Sigmoid colon (tissue), 7 donors: Measurements from ENCODE around the gene RASSF7. TPM values are rescaled to one million over a fixed set of nuclear protein-coding genes. Genes with fewer than 3 reads are reported as not detected.

ENCODE experiments used
- DNase-seq: peaks from one replicate; pipeline ENCODE4 v3.0.0-alpha.2; 2019
- H3K27ac ChIP-seq, 4 donors: fragments of 200-600 bp; sonication (generic); one replicate each; pipeline ENCODE4 v1.5.1; 2016 to 2019; ENCODE audit warnings: mild to moderate bottlenecking in 1 of 4
- H3K27me3 ChIP-seq, 3 donors: fragments of 200-600 bp; sonication (generic); one replicate each; pipeline ENCODE4 v1.5.1; 2019; ENCODE audit warnings: mild to moderate bottlenecking in 1 of 3
- H3K36me3 ChIP-seq, 4 donors: fragments of 200-600 bp; sonication (generic); one replicate each; pipeline ENCODE4 v1.5.1; 2016 to 2019
- H3K4me1 ChIP-seq, 4 donors: fragments of 200-600 bp; sonication (generic); one replicate each; pipeline ENCODE4 v1.5.1; 2017 to 2019
- H3K4me3 ChIP-seq, 4 donors: fragments of 200-600 bp; sonication (generic); one replicate each; pipeline ENCODE4 v1.5.1; 2017 to 2019; ENCODE audit warnings: mild to moderate bottlenecking in 2 of 4, moderate library complexity in 1 of 4
- H3K9me3 ChIP-seq, 4 donors: fragments of 200-600 bp in 3 of 4; sonication (generic) in 3 of 4; one replicate each; pipeline versions ENCODE4 v1.5.1 to v1.6.1; 2013 to 2019
- EP300 ChIP-seq, 4 donors: sonication (generic); formaldehyde crosslinking; IDR thresholded peaks; one replicate each; pipeline ENCODE4 v1.6.1; 2017; ENCODE audit warnings: antibody characterized with exemption in 4 of 4
- POLR2A ChIP-seq, 2 donors: fragments of 450-650 bp; IDR thresholded peaks; one replicate each; pipeline ENCODE4 v1.6.1; 2016; ENCODE audit warnings: antibody characterized with exemption in 2 of 2, mild to moderate bottlenecking in 2 of 2, moderate library complexity in 2 of 2
- POLR2AphosphoS5 ChIP-seq, 4 donors: sonication (generic); formaldehyde crosslinking; IDR thresholded peaks; one replicate each; pipeline ENCODE4 v1.6.1; 2017; ENCODE audit warnings: antibody characterized with exemption in 4 of 4
- WGBS, 2 donors: extraction: QIAGEN DNeasy Blood & Tissue Kit; methylation state at CpG; one replicate each; pipeline ENCODE4 v1.1.7; 2013; 5-methylcytosine and 5-hydroxymethylcytosine counted together
- intact Hi-C: fragments of 100-400 bp; cut with DNase I; formaldehyde crosslinking; loops from one replicate; pipeline ENCODE4 v1.15.1; 2023
- polyA plus RNA-seq, 3 donors: library from polyadenylated mRNA; stranded (reverse); fragments of 200-250 nt; gene quantifications; one replicate each; pipeline ENCODE4 v1.2.3, GENCODE V29; 2013
- total RNA-seq, 4 donors: library from RNA; depleted of rRNA; stranded (reverse); fragments of >200 nt; gene quantifications; one replicate each; pipeline ENCODE4 v1.1.0, GENCODE V29; 2016
- TF ChIP-seq, protein P1 (sequence below), 4 experiments: fragments of 450-650 bp in 3 of 4; fragments of 200-600 bp in 1 of 4; IDR thresholded peaks; one replicate each; pipeline ENCODE4 v1.5.1; 2016 to 2019; ENCODE audit warnings: antibody characterized with exemption in 4 of 4, mild to moderate bottlenecking in 3 of 4, moderate library complexity in 2 of 4
- donor health status: healthy with polysubstance abuse.
- donor health status: Bipolar disorder and iron deficiency.
- donor health status: healthy.

Gene RASSF7
- total and polyA plus RNA-seq, 7 donors: 3.0 to 122 (median 5.4) TPM

DNA sequence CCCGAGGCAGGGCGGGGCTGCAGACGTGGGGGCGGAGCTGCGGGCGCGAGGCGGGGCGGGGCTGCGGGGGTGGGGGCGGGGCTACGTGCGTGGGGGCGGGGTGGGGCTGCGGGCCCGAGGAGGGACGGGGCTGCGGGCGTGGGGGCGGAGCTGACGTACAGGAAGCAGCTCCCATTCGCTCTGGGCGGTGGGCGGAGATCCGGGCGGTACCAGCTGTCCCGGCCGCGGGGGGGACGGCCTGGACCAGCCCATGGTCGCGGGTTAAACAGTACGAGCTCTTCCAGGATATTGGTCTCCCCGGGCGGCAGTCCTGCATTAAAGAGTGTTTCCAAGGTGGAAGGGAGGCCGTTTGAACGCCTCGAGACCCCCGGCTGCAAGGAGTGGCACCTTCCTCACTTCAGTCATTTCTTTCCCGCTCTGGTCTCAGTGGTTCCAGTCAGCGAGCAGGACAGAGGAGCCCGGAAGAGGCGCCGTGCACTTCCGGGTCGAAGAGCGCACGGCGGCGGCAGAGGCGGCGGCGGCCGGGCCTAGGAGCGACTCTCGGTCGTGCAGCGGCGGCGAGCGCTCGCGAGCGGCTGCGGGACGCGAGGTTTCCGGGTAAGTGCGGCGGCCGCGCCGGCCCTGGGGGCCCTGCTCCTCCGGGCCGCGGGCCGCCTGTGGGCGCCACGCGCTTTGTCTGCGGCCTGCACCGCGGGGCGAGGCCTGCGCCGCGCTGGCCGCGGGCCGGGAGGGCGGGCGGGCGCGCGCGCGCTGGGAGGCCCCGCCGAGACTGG, 15.4 kb downstream of the RASSF7 start, which contains the start of gene PHRF1:
PHRF1 (plus strand) TSS at position 475 of the 773 bp plus-strand sequence. CDS start 5,043 bp downstream, outside the sequence.
- WGBS, 2 donors: 1% methylated on average over 99 of the region's 99 CpGs
- peaks cover 0 to 56% (median 51%) of the 10 kb centered on the region in 4 donors for H3K4me1 ChIP-seq
- peak; percentile 99 for DNase-seq

DNA sequence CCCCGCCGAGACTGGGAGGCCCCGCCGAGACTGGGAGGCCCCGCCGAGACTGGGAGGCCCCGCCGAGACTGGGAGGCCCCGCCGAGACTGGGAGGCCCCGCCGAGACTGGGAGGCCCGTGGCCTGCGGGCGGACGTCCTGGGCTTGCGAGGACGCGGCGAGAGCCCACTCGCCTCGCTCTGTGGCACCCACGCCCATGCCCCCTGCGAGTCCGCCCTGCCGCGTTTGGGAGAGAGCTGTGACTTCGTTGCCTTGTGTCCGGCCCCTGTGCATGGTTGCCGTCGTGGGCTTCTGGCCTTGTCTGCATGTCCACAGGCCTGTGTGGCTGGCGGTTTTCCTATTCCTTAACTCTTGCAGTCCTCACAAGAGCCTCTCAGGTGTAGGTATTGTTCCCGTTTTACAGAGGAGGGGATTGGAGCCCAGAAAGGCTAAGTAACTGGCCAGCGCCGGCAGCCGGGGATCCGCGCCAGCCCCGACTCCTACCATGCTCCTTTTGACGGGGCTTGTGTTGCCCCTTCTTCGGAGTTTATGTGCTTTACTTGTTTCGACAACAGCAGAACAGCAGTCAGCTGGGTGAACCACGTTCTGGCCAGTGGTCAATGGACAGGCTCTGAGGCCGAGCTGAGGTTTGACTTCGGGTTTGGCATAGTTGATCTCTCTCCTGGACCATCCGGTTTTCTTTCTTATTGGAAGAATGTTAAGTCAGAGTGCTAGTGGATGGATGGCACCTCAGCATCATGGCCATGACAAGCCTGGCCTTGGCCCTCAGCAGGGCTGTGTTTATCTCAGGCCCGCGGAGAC, 16.2 kb downstream of the RASSF7 start:
- no peaks in the 10 kb centered on the region for H3K9me3 ChIP-seq
- intact Hi-C loops: loop anchor here (5.0 kb wide), 2 partner anchors 40 to 120 kb away; partner anchors contain the start of genes DEAF1, IRF7 and TMEM80
- DNase-seq: no peak
- peaks cover 0 to 6% (median 0%) of the 10 kb centered on the region in 4 donors for H3K36me3 ChIP-seq
- peak overlapping the region; percentile 76 to 90 (median 83) for H3K4me3 ChIP-seq
- peaks cover 0 to 12% (median 6%) of the 10 kb centered on the region in 3 donors for H3K27me3 ChIP-seq
- H3K4me1 ChIP-seq: peaks cover 0 to 56% (median 51%) of the 10 kb centered on the region in 4 donors
- H3K27ac ChIP-seq: peak overlapping the region; percentile 83 to 94 (median 88)
- 3 to 4% methylated on average over 45 to 47 of the region's 48 CpGs for WGBS, 2 donors
- TF ChIP-seq, protein P1, sequence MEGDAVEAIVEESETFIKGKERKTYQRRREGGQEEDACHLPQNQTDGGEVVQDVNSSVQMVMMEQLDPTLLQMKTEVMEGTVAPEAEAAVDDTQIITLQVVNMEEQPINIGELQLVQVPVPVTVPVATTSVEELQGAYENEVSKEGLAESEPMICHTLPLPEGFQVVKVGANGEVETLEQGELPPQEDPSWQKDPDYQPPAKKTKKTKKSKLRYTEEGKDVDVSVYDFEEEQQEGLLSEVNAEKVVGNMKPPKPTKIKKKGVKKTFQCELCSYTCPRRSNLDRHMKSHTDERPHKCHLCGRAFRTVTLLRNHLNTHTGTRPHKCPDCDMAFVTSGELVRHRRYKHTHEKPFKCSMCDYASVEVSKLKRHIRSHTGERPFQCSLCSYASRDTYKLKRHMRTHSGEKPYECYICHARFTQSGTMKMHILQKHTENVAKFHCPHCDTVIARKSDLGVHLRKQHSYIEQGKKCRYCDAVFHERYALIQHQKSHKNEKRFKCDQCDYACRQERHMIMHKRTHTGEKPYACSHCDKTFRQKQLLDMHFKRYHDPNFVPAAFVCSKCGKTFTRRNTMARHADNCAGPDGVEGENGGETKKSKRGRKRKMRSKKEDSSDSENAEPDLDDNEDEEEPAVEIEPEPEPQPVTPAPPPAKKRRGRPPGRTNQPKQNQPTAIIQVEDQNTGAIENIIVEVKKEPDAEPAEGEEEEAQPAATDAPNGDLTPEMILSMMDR (IDR thresholded peaks at IDR 0.05): no peak
- TF ChIP-seq POLR2A (IDR thresholded peaks at IDR 0.05) (no peak), EP300 (IDR thresholded peaks at IDR 0.05) (no peak), POLR2AphosphoS5 (IDR thresholded peaks at IDR 0.05) (no peak)

More for the DNA sequence above, 15.4 kb downstream of the RASSF7 start, which contains the start of gene PHRF1:
- Histone ChIP-seq H3K27ac (peak within 1 kb of the TSS; percentile 83 to 94 (median 88)), H3K9me3 (no peaks in the 10 kb centered on the region), H3K27me3 (peaks cover 0 to 12% (median 6%) of the 10 kb centered on the region in 3 donors), H3K4me3 (peak within 1 kb of the TSS; percentile 76 to 90 (median 83)), H3K36me3 (no peaks in the 10 kb centered on the region)
- intact Hi-C loops: loop anchor here (5.0 kb wide), 2 partner anchors 41 to 121 kb away; partner anchors contain the start of genes DEAF1, IRF7 and TMEM80
- TF ChIP-seq EP300 (IDR thresholded peaks at IDR 0.05) (peak in 2 of 4 donors; percentile 10 to 14), POLR2AphosphoS5 (IDR thresholded peaks at IDR 0.05) (peak; percentile 77 to 95 (median 88)), POLR2A (IDR thresholded peaks at IDR 0.05) (peak; percentile 28 to 36)
- TF ChIP-seq, protein P1 (IDR thresholded peaks at IDR 0.05): no peak

GRCh38 chr11:577611-577894, 16.8 kb downstream of the RASSF7 start:
- TF ChIP-seq, protein P1 (IDR thresholded peaks at IDR 0.05): no peak
- TF ChIP-seq EP300 (IDR thresholded peaks at IDR 0.05) (no peak), POLR2A (IDR thresholded peaks at IDR 0.05) (no peak), POLR2AphosphoS5 (IDR thresholded peaks at IDR 0.05) (no peak)
- peaks cover 0 to 12% (median 6%) of the 10 kb centered on the region in 3 donors for H3K27me3 ChIP-seq
- H3K4me1 ChIP-seq: peaks cover 0 to 56% (median 51%) of the 10 kb centered on the region in 4 donors
- H3K27ac ChIP-seq: peak overlapping the region in 1 of 4 donors; percentile 83
- peak overlapping the region in 3 of 4 donors; percentile 76 to 90 (median 86) for H3K4me3 ChIP-seq
- intact Hi-C loops: loop anchor here (5.0 kb wide), 2 partner anchors 40 to 120 kb away; partner anchors contain the start of genes DEAF1, IRF7 and TMEM80
- WGBS, 2 donors: 28 to 54% methylated on average over 6 of the region's 6 CpGs
- H3K9me3 ChIP-seq: no peaks in the 10 kb centered on the region
- H3K36me3 ChIP-seq: peaks cover 0 to 12% (median 2%) of the 10 kb centered on the region in 4 donors
- no peak for DNase-seq

- DNase-seq: no peak
- H3K27me3 ChIP-seq: peaks cover 0 to 12% (median 6%) of the 10 kb centered on the region in 3 donors
- TF ChIP-seq POLR2A (IDR thresholded peaks at IDR 0.05) (no peak), POLR2AphosphoS5 (IDR thresholded peaks at IDR 0.05) (no peak), EP300 (IDR thresholded peaks at IDR 0.05) (no peak)
- TF ChIP-seq, protein P1 (IDR thresholded peaks at IDR 0.05): no peak
- H3K4me3 ChIP-seq: no peak overlapping the region
- H3K27ac ChIP-seq: no peak overlapping the region
- WGBS, 2 donors: 53 to 70% methylated on average over 21 of the region's 21 CpGs
- intact Hi-C loops: loop anchor here (5.0 kb wide), 2 partner anchors 39 to 119 kb away; partner anchors contain the start of genes DEAF1, IRF7 and TMEM80
- peaks cover 0 to 21% (median 9%) of the 10 kb centered on the region in 4 donors for H3K36me3 ChIP-seq
- no peaks in the 10 kb centered on the region for H3K9me3 ChIP-seq
- peaks cover 0 to 56% (median 51%) of the 10 kb centered on the region in 4 donors for H3K4me1 ChIP-seq
Observed at GRCh38 chr11:578276-579035, 17.7 kb downstream of the RASSF7 start.
